H9 (cell line): ENCODE measurements around the gene KIF5C. TPM values are rescaled to one million over a fixed set of nuclear protein-coding genes. Genes with fewer than 3 reads are reported as not detected.

Source experiments
- DNase-seq: peaks from one replicate; pipeline ENCODE4 v3.0.0-alpha.2; 2017
- H2AFZ ChIP-seq: one replicate; pipeline ENCODE4 v1.6.1; 2013; ENCODE audit warnings: mild to moderate bottlenecking, low read length, control low read depth, moderate library complexity
- H2AK5ac ChIP-seq: 2 replicates; pipeline ENCODE4 v1.6.1; 2013; ENCODE audit warnings: low read length, control low read depth, mixed read lengths; ENCODE audit not compliant: insufficient read length
- H2BK120ac ChIP-seq: one replicate; pipeline ENCODE4 v1.6.1; 2013; ENCODE audit warnings: low read depth, mild to moderate bottlenecking, low read length, control low read depth, inconsistent platforms; ENCODE audit not compliant: poor library complexity, severe bottlenecking
- H2BK12ac ChIP-seq: 2 replicates; pipeline ENCODE4 v1.6.1; 2013; ENCODE audit warnings: low read length, control low read depth, mixed read lengths, low read depth; ENCODE audit not compliant: insufficient read length
- H2BK15ac ChIP-seq: 2 replicates; pipeline ENCODE4 v1.6.1; 2013; ENCODE audit warnings: low read depth, low read length, control low read depth
- H2BK20ac ChIP-seq: one replicate; pipeline ENCODE4 v1.6.1; 2013; ENCODE audit warnings: low read depth, mild to moderate bottlenecking, low read length, control low read depth, inconsistent platforms; ENCODE audit not compliant: poor library complexity, severe bottlenecking
- H2BK5ac ChIP-seq: 2 replicates; pipeline ENCODE4 v1.6.1; 2013; ENCODE audit warnings: low read length, control low read depth, mixed read lengths; ENCODE audit not compliant: insufficient read length
- H3K14ac ChIP-seq: 2 replicates; pipeline ENCODE4 v1.6.1; 2013; ENCODE audit warnings: low read length, control low read depth; ENCODE audit not compliant: insufficient read depth
- H3K18ac ChIP-seq: 2 replicates; pipeline ENCODE4 v1.6.1; 2013; ENCODE audit warnings: low read depth, mild to moderate bottlenecking, mixed read lengths, low read length, control low read depth; ENCODE audit not compliant: insufficient read length
- H3K23ac ChIP-seq: 2 replicates; pipeline ENCODE4 v1.6.1; 2013; ENCODE audit warnings: low read length, control low read depth, mixed read lengths, low read depth; ENCODE audit not compliant: insufficient read length
- H3K23me2 ChIP-seq: 2 replicates; pipeline ENCODE4 v1.6.1; 2013; ENCODE audit warnings: low read depth, mild to moderate bottlenecking, mixed read lengths, low read length, control low read depth; ENCODE audit not compliant: insufficient read length, poor library complexity, severe bottlenecking
- H3K27ac ChIP-seq: 2 replicates; pipeline ENCODE4 v1.5.1; 2013; ENCODE audit warnings: low read length, control low read depth, mixed read lengths, low read depth; ENCODE audit not compliant: insufficient read length
- H3K27me3 ChIP-seq: 2 replicates; pipeline ENCODE4 v1.6.1; 2013; ENCODE audit warnings: low read length, control low read depth, inconsistent platforms; ENCODE audit not compliant: insufficient read depth
- H3K4ac ChIP-seq: 2 replicates; pipeline ENCODE4 v1.6.1; 2013; ENCODE audit warnings: low read depth, mild to moderate bottlenecking, control low read depth, inconsistent platforms, low read length, moderate library complexity
- H3K4me1 ChIP-seq: 2 replicates; pipeline ENCODE4 v1.6.1; 2013; ENCODE audit warnings: low read length, control low read depth, inconsistent platforms; ENCODE audit not compliant: insufficient read depth
- H3K4me2 ChIP-seq: 2 replicates; pipeline ENCODE4 v1.6.1; 2013; ENCODE audit warnings: low read length, control low read depth, mixed read lengths; ENCODE audit not compliant: insufficient read length, insufficient read depth
- H3K56ac ChIP-seq: 2 replicates; pipeline ENCODE4 v1.6.1; 2013; ENCODE audit warnings: low read depth, mild to moderate bottlenecking, mixed read lengths, low read length, control low read depth; ENCODE audit not compliant: insufficient read length
- H3K79me1 ChIP-seq: 2 replicates; pipeline ENCODE4 v1.6.1; 2013; ENCODE audit warnings: low read depth, mild to moderate bottlenecking, moderate library complexity, low read length, control low read depth, inconsistent platforms; ENCODE audit not compliant: insufficient read depth, poor library complexity, severe bottlenecking
- H3K79me2 ChIP-seq: 2 replicates; pipeline ENCODE4 v1.6.1; 2013; ENCODE audit warnings: low read length, control low read depth, inconsistent platforms; ENCODE audit not compliant: insufficient read depth
- H3K9ac ChIP-seq: 2 replicates; pipeline ENCODE4 v1.6.1; 2013; ENCODE audit warnings: low read length, control low read depth, mixed read lengths; ENCODE audit not compliant: insufficient read length; ENCODE audit errors: extremely low read depth
- H3K9me3 ChIP-seq: one replicate; pipeline ENCODE4 v1.6.1; 2013; ENCODE audit warnings: low read depth, low read length, inconsistent platforms; ENCODE audit not compliant: control insufficient read depth
- H3T11ph ChIP-seq: one replicate; pipeline ENCODE4 v1.6.1; 2013; ENCODE audit warnings: mild to moderate bottlenecking, low read length, control low read depth, inconsistent platforms
- H4K20me1 ChIP-seq: one replicate; pipeline ENCODE4 v1.6.1; 2013; ENCODE audit not compliant: control insufficient read depth, insufficient read length, insufficient read depth
- H4K5ac ChIP-seq: 2 replicates; pipeline ENCODE4 v1.6.1; 2013; ENCODE audit warnings: low read depth, mild to moderate bottlenecking, mixed read lengths, low read length, control low read depth; ENCODE audit not compliant: insufficient read length
- H4K8ac ChIP-seq: replicated peaks from 2 replicates; pipeline ENCODE4 v1.6.1; 2013; ENCODE audit warnings: low read length, control low read depth, mixed read lengths, low read depth; ENCODE audit not compliant: insufficient read length
- H4K91ac ChIP-seq: 2 replicates; pipeline ENCODE4 v1.6.1; 2013; ENCODE audit warnings: low read depth, mild to moderate bottlenecking, moderate library complexity, mixed read lengths, low read length, control low read depth; ENCODE audit not compliant: insufficient read length
- H3K27ac Mint-ChIP-seq, 3 experiments: 2 replicates in 2 of 3; 3 replicates in 1 of 3; pipeline ENCODE4 v1.8.0; 2020 to 2021; ENCODE audit warnings: mixed read lengths in 3 of 3, mild to moderate bottlenecking in 1 of 3, moderate library complexity in 1 of 3
- H3K27me3 Mint-ChIP-seq: 2 replicates; pipeline ENCODE4 v1.8.0; 2021; ENCODE audit warnings: low read depth, mild to moderate bottlenecking, moderate library complexity, mixed read lengths
- H3K36me3 Mint-ChIP-seq, 3 experiments: 2 replicates in 2 of 3; 3 replicates in 1 of 3; pipeline ENCODE4 v1.8.0; 2020 to 2021; ENCODE audit warnings: low read depth in 3 of 3, mixed read lengths in 3 of 3; ENCODE audit not compliant: insufficient read depth in 1 of 3
- H3K4me1 Mint-ChIP-seq, 2 experiments: 2 replicates each; pipeline ENCODE4 v1.8.0; 2020; ENCODE audit warnings: mixed read lengths in 2 of 2
- H3K4me3 Mint-ChIP-seq, 2 experiments: 2 replicates in 1 of 2; 3 replicates in 1 of 2; pipeline ENCODE4 v1.8.0; 2020 to 2021; ENCODE audit warnings: mild to moderate bottlenecking in 2 of 2, mixed read lengths in 2 of 2, moderate library complexity in 1 of 2
- H3K9me3 Mint-ChIP-seq, 2 experiments: 2 replicates in 1 of 2; 3 replicates in 1 of 2; pipeline ENCODE4 v1.8.0; 2020; ENCODE audit warnings: mild to moderate bottlenecking in 2 of 2, mixed read lengths in 2 of 2, moderate library complexity in 1 of 2
- whole genome bisulfite sequencing: extraction: QIAGEN DNeasy Blood & Tissue Kit; methylation state at CpG from one replicate; pipeline ENCODE4 v1.1.7; 2013; ENCODE audit warnings: missing lambda C conversion rate, low lambda C conversion rate, mixed read lengths; ENCODE audit not compliant: insufficient read length; ENCODE audit errors: extremely low coverage; 5-methylcytosine and 5-hydroxymethylcytosine counted together
- total RNA-seq: library from RNA; stranded (reverse); gene quantifications from 2 replicates; pipeline ENCODE4 v1.2.1, GENCODE V29; 2021
- TF ChIP-seq, protein P1 (sequence below): fragments of 200-600 bp; sonication (generic); conservative IDR thresholded peaks from 3 replicates; pipeline ENCODE4 v1.8.0; 2021; ENCODE audit warnings: antibody characterized with exemption, mild to moderate bottlenecking

Gene KIF5C
- total RNA-seq, 1 experiment from 2014 or later, result 52.9 TPM

DNA sequence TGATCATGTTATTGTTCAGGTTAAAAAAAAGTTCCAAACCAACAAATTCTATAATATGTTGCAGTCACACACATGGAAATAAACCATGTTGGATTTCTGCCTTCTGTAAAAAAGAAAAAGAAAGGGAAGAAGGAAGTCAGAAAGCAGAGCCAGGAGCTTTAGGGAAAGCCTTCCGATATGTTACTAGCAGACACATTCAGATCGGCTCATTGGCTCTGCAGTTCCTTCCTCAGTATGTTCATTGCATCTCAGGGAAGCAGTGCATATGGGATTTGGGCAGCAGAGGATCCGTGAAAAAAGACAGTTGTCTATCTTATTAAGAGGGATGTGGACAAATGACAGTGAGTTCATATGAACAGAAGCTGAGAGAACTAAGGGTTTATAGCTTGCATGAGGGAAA lies 68.1 kb downstream of the KIF5C start:
- no peak overlapping the region for H3K18ac ChIP-seq
- no peak overlapping the region for H2BK20ac ChIP-seq
- Mint-ChIP-seq H3K4me3 (no peak overlapping the region), H3K27me3 (no peaks in the 10 kb centered on the region), H3K4me1 (peaks cover 0 to 3% of the 10 kb centered on the region in 2 experiments; a peak in 3 of 4 replicates), H3K36me3 (peaks cover 35 to 53% (median 36%) of the 10 kb centered on the region in 3 experiments), H3K27ac (no peak overlapping the region), H3K9me3 (no peaks in the 10 kb centered on the region)
- no peaks in the 10 kb centered on the region for H3K79me2 ChIP-seq
- no peaks in the 10 kb centered on the region for H3K27me3 ChIP-seq
- no peaks in the 10 kb centered on the region for H3K79me1 ChIP-seq
- no peak overlapping the region for H3K4ac ChIP-seq
- H3K4me2 ChIP-seq, result no peak overlapping the region
- no peak overlapping the region for H3K56ac ChIP-seq
- no peaks in the 10 kb centered on the region for H3K4me1 ChIP-seq
- no peak overlapping the region for H3T11ph ChIP-seq
- H2BK120ac ChIP-seq, result no peak overlapping the region
- no peak overlapping the region for H4K91ac ChIP-seq
- no CpG with 5 or more reads among the region's 3 CpGs for WGBS
- H2BK5ac ChIP-seq, result no peak overlapping the region
- H3K23ac ChIP-seq, result no peak overlapping the region
- no peak overlapping the region for H2AFZ ChIP-seq
- H4K8ac ChIP-seq, result no peak overlapping the region
- no peak overlapping the region for H2BK15ac ChIP-seq
- TF ChIP-seq, protein P1, sequence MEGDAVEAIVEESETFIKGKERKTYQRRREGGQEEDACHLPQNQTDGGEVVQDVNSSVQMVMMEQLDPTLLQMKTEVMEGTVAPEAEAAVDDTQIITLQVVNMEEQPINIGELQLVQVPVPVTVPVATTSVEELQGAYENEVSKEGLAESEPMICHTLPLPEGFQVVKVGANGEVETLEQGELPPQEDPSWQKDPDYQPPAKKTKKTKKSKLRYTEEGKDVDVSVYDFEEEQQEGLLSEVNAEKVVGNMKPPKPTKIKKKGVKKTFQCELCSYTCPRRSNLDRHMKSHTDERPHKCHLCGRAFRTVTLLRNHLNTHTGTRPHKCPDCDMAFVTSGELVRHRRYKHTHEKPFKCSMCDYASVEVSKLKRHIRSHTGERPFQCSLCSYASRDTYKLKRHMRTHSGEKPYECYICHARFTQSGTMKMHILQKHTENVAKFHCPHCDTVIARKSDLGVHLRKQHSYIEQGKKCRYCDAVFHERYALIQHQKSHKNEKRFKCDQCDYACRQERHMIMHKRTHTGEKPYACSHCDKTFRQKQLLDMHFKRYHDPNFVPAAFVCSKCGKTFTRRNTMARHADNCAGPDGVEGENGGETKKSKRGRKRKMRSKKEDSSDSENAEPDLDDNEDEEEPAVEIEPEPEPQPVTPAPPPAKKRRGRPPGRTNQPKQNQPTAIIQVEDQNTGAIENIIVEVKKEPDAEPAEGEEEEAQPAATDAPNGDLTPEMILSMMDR, result no peak
- no peak overlapping the region for H3K27ac ChIP-seq
- no peak overlapping the region for H3K14ac ChIP-seq
- H3K9ac ChIP-seq, result no peak overlapping the region
- no peak overlapping the region for H4K5ac ChIP-seq
- no peaks in the 10 kb centered on the region for H3K23me2 ChIP-seq
- DNase-seq, result no peak
- no peak overlapping the region for H2AK5ac ChIP-seq
- H4K20me1 ChIP-seq, result no peaks in the 10 kb centered on the region
- no peak overlapping the region for H2BK12ac ChIP-seq
- no peaks in the 10 kb centered on the region for H3K9me3 ChIP-seq
